ENCODE measurements around the gene C5.

DNA sequence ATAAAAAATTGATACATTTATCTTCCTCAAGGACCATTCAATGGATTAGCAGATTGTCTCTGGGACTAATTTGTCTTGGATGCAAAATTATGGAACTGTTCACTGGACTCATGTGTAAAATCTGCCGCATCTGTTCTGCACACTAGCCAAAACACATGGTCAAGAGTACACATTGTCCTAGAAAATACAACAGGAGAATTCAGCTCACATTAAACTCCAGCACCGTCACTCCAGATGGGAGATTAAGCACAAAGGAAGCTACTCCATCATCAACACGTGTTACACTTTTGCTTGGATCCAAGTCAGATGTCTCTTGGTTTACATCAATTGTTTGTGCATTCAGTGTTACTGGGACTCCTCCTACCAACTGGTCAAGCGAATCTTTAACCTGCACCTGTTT lies 28.8 kb downstream of the C5 start:
- TF ChIP-seq, protein P1, sequence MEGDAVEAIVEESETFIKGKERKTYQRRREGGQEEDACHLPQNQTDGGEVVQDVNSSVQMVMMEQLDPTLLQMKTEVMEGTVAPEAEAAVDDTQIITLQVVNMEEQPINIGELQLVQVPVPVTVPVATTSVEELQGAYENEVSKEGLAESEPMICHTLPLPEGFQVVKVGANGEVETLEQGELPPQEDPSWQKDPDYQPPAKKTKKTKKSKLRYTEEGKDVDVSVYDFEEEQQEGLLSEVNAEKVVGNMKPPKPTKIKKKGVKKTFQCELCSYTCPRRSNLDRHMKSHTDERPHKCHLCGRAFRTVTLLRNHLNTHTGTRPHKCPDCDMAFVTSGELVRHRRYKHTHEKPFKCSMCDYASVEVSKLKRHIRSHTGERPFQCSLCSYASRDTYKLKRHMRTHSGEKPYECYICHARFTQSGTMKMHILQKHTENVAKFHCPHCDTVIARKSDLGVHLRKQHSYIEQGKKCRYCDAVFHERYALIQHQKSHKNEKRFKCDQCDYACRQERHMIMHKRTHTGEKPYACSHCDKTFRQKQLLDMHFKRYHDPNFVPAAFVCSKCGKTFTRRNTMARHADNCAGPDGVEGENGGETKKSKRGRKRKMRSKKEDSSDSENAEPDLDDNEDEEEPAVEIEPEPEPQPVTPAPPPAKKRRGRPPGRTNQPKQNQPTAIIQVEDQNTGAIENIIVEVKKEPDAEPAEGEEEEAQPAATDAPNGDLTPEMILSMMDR (IDR thresholded peaks at IDR 0.05), result no peak
- TF ChIP-seq, protein P2, sequence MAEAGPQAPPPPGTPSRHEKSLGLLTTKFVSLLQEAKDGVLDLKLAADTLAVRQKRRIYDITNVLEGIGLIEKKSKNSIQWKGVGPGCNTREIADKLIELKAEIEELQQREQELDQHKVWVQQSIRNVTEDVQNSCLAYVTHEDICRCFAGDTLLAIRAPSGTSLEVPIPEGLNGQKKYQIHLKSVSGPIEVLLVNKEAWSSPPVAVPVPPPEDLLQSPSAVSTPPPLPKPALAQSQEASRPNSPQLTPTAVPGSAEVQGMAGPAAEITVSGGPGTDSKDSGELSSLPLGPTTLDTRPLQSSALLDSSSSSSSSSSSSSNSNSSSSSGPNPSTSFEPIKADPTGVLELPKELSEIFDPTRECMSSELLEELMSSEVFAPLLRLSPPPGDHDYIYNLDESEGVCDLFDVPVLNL (CRISPR knock-in tag; IDR thresholded peaks at IDR 0.05; ENCODE audit: borderline replicate concordance, low read depth), result no peak
- TF ChIP-seq FOXJ3 (CRISPR knock-in tag; IDR thresholded peaks at IDR 0.05; ENCODE audit: borderline replicate concordance), result no peak

Data from WTC11 (cell line).